GM21381 (cell line): ENCODE data around the gene DMC1.
A peak's percentile ranks its signal among the peaks of the same experiment; 100 is the strongest.
"Not testable (repeated sequence)": the region's sequence is repeated elsewhere in the genome, so short reads cannot be mapped to it uniquely, and the experiment has no call there.

ENCODE experiments used
- ATAC-seq: cut with Tn5 transposase; IDR thresholded peaks from one replicate; pipeline ENCODE4 v1.9.1; 2021; ENCODE audit warnings: mild to moderate bottlenecking, moderate library complexity; ENCODE audit not compliant: unreplicated experiment

Gene DMC1, protein sequence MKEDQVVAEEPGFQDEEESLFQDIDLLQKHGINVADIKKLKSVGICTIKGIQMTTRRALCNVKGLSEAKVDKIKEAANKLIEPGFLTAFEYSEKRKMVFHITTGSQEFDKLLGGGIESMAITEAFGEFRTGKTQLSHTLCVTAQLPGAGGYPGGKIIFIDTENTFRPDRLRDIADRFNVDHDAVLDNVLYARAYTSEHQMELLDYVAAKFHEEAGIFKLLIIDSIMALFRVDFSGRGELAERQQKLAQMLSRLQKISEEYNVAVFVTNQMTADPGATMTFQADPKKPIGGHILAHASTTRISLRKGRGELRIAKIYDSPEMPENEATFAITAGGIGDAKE

DNA sequence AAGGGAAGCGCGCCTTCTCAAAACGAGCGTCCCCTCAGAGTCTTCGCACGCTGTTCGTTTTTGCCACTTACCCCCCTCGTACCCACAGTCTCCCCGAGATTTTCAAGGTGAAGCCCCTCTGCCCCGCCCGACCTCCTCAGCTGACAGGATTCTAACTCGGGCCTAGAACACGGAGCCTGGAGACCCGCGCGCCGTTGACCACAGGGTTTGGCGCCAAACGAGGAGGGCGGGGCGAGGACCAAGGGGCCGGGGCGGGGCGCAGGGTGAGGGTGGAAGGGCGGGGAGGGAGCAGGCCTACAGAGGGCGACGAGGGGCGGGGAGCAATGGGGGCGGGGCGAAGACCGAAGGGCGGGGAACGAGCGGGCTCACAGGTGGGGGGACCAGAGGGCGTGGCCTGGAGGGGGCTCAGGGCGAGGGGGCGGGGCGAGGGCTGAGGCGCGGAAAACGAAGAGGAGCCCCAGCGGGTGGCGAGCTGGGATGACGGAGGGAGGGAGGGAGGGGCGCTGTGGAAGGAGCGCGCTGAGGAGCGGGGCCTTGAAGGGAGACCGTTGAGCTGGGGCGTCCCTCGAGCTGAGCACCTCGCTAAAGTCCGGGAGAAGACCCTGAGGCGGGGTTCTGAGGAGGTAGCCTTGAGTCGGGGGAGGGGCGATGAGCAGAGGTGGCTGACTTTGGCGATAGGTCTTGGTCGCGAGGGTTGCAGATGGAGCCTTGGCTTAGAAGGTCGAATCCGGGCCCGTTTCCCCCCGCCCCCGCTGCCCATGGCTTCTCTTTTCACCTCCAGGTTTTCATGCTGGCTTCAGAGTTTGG lies at the start of gene DMC1:
Gene DMC1 (minus strand): TSS at position 212 of the 807 bp plus-strand sequence. CDS start 1,927 bp downstream, outside the sequence.
- peak; percentile 55 for ATAC-seq

DNA sequence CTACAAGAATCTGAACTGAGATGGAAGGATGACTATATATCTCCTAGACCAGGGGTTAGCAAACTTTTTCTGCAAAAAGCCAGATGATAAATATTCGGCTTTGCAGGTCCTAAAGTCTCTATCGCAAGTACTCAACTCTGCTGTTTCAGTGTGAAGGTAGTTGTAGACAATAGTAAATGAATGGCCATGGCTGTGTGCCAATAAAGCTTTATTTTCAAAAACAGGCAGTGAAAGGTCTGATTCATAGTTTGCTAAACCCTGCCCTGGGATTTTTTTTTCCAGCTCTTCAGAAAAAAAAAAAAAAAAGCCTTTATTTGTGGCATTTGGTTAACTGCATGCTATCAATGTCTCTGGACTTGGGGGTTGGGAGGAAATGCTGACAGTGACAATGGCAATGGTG lies 48.7 kb upstream of the DMC1 start:
- ATAC-seq, result no peak

DNA sequence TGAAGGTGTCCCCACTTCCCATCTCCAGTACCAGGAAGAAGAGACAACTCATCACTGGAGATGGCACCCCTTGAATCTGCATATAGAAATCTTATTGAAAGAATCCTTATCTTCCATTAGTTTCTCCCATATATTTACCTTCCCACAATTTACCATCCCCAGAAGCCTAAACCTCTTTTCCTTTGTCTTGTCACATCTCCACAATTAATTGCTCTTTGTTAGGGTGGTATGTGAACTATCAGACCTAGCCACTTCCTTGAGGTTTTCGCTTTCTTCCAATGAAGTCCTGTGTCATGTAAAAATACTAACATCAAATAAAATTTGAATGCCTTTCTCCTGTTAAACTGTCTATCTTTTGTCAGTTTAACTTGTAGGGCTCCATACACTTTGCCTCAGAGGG lies 48.3 kb upstream of the DMC1 start:
- no peak for ATAC-seq

DNA sequence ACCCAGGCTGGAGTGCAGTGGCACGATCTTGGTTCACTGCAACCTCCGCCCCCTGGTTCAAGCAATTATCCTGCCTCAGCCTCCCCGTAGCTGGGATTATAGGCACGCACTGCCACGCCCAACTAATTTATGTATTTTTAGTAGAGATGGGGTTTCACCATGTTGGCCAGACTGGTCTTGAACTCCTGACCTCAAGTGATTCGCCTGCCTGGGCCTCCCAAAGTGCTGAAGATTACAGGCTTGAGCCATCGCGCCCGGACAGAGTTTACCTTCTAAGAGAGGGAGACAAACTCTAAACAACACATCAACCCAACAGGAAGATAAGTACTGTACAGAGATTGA lies 45.1 kb upstream of the DMC1 start:
- not testable (repeated sequence) for ATAC-seq

DNA sequence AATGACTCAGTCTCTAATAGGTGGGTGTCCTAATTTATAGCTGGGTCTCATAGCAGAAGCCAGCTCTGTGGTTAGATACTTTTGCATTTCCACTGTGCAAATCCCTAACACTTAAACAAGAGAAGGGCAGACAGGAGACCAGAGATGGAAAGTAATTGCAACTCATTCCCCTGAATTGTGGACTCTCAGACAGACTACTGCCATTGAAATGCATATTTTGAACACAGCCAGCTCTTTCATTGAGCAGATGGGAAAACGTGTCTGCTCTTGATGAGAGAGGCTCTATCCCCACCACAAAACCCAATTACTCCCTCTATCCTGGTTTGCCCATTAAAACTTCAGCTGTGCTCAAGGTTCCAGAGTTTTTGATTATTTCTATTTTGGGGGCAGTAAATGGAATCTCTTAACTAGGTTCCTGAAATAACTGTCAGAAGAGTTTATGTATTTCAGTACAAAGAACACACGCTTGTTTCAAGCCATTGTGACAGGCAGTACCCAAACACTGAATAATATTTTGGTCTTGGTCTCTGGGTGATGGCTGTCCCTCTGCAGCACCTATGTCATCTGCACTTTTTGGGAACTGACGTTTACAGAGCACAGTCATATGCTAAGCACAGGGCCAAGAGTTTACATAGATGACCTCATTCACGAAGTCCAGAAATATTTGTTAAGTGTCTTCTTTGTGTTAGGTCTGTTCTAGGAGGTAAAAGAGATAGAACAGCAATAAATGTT lies 44.5 kb upstream of the DMC1 start:
- no peak for ATAC-seq

DNA sequence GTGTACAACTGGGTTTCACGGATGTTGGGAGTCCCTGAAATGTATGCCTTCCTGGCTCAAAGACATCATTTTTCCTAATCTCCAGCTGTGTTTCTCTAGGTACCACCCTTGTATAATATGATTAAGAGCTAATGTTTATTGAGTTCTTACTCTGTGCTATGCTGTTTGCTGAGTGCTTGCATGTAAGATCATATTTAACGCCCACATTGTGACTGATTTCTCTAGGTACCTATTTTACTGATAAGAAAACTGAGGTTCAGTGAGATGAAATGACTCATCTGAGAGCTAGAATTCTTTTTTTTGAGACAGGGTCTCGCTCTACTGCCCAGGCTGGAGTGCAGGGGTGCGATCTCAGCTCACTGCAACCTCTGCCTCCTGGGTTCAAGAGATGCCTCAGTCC lies 43.6 kb upstream of the DMC1 start:
- ATAC-seq, result no peak

DNA sequence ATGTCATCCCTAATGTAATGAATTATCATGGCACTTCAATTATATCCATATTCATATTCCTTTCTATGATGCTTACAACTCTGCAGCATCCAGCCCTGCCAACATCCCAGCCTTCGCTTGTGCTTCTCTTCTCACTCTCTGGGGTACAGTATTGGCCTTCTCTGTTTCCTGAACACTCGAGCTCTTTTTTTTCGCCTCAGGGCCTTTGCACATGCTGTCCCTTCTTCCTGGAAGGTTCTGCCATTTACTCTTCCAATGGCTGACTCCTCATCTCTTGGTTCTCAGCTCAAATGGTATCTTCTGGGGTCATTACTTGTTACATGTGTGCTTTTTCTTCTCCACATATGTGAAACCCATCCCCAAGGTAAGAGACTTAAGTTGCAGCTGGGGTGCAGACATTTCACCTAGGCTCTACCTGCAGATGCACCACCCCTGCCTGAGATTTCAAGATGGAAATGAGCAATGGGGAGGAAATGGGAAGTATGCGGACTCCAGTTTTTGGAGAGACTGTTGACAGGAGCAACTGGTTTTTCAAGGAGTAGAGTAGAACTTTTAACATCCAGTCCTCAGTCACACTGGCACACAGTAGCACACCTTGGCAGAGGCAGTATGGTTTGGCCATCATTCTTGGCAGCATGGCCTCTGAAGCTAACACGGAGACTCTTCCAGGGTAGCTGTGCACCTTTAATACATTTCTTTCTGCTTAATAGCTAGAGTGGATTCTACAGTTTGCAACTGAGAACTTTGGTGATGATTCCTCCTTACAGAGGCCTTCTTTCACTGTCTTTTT lies 42.4 kb upstream of the DMC1 start:
- ATAC-seq, result no peak

DNA sequence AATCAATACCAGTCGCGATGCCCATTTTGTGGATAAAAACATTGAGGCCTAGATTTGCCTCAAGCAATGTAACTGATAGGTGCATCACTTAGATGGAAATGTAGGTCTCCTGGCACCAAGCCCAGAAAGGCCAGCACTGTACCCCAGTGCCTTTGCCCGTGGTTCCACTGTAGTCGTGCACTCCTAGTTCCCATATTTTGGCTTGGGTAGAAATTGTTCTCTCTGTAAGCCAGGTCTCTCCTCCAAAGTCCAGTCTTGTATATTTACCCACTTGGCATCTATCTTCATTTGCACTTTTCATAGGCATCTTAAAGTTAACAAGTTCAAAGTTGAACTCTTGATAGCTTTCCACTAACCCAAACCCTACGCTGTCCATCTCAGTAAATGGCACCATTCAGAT lies 41.6 kb upstream of the DMC1 start:
- ATAC-seq, result no peak

DNA sequence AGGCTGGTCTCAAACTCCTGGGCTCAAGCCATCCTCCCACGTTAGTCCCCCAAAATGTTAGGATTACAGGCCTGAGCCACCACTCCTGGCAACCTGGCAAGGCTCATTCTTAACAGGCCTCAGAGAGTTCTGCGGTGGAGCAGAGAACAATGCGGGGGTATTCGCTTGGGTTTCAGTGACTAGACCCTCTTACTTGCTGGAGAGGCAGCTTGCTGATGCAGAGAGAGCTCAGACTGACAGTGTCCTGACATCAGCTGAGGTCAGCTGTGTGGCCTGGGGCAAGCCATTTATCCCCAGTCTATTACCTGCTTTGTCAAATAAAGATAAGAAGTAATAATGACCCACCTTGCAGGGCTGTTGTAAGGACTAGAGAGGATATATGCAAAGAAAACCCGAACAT lies 40.3 kb upstream of the DMC1 start:
- no peak for ATAC-seq

DNA sequence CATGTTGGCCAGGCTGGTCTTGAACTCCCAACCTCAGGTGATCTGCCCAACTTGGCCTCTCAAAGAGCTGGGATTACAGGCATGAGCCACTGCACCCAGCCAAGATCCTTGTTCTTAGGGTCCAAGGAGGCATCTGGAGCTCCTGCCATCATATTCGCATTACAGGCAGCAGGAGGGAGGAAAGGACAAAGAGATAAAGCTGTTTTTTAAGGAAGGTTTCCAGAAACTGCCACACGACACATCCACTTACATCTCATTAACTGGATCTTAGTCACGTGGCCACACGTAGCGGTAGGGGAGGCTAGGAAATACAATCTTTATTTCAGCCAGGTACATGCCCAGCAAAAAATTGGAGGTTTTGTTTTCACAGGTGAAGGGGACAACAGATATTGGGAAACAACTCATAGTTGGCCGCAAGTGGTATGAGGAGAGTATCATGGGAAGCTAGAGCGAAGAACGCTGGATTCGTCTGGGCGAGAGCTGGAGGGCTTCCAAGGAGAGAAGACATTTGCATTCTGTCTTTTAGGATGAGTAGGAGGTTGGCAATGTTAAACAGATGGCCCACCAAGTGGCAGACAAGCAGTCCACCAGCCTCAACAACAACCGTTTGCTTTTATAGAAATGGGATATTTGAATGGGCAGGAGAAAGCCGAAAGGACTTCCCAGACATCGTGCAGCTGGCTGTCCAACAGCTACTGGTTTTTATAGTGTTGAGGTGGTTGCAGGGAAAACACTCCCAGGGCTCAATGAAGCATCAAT lies 39.2 kb upstream of the DMC1 start:
- ATAC-seq, result no peak

DNA sequence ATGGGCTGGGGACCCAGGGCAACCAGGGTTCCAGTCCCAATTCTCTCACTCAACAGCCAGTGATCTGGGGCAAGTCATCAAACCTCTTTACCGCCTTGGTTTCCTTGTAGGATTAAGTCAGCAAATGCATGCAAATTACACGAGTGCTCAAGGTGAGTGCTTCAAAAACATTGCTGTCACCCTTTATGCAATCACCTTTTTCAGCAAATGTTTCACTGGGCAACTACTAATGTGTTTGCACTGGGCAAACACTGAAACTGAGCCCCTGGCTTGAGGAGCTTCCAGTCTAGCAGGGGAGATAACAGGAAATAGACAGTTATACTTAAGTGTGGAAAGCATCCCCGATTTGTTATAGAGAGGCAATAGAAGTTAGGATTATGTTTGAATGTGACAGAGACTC lies 37.7 kb upstream of the DMC1 start:
- ATAC-seq, result no peak

DNA sequence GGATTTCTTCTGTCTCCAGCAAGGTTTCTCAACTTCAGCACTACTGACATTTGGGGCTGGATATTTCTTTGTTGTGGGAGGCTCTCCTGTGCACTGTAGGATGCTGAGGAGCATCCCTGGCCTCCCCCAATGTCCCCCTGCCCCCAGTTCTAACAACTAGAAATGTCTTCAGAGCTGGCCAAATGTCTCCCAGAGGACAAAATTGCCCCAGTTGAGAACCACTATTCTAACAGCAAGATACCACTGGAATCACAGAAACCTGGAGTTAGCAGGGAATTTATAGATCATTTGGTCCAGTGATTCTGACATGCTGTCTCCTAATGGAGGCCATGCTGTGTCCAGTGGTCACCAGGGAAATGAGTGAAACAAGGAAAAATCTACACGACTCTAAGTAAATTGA lies 32.2 kb upstream of the DMC1 start:
- ATAC-seq, result no peak

DNA sequence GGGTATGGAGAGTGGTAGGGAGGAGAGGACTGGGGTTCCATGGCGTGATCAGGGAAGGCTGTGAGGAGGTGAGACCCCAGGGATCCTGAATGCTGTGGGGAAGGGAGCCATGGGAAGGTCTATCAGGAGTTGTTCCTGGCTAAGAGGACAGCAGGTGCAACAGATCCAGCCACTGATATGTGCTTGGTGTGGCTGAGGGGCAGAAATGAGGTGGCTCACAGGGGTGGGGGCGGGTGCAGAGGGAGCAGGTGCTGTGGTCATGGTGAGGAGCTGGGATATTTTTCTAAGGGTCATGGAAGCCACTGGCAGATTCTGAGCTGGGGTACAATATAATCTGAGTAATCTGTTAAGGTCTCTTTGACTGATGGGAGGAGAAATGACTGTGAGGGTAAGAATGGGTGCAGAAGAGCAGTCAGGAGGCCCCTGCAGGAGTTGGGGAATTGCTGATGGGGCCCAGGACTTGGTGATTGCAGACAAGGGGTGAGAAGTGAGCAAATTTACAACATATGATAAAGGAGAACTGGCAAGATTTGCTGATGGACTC lies 31.3 kb upstream of the DMC1 start:
- no peak for ATAC-seq

DNA sequence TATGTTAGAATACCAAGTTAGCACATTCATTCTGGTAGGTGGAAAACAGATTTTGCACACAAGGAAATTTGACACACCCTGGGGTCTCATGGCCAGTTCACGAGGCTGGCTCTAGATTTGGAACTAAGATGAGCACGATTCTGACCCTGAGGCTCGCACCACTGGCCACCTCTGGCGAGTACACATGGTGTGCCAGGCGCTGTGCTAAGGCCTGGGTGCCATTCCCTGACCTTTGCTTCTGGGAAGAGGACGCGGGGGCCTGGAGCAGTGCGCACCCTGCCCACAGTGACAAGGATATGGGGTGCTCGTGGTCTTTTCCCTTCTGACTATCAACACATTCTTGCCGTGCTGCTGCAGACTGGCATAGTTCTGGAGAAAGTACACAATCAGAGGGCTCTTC lies 29.5 kb upstream of the DMC1 start:
- ATAC-seq, result no peak

DNA sequence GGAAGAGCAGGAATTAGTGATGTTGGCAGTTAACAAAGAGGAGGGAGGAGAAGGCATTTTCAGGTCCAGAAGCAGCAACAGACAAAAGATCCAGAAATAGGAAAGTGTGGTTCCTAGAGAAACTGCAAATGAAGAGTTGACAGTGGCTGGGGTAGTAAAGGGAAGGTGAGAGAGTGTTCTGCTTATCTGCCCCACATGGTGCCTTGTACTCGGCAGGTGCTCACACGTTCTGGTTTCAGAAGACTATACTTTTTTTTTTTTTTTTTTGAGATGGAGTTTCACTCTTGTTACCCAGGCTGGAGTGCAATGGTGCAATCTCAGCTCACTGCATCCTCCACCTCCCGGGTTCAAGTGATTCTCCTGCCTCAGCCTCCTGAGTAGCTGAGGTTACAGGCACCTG lies 12.9 kb upstream of the DMC1 start:
- not testable (repeated sequence) for ATAC-seq

DNA sequence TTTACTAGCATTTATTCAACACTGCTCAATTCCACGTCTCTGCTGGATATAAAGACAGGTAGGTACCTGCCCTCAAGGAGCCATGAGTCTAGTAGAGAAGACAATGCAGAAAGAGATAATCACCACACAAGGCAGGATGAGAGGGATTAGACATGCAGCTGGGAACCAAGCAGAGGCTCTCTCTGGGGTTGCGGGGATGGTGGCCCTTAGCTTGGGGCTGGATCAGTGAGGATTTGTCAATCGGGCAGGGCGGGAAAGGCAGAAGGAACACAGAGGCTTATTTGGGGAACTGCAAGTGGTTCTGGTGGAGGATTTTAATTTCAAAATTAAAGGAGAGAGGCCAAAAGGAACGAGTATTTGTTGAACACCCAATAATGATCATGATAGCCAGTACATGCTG lies 8.5 kb upstream of the DMC1 start:
- no peak for ATAC-seq

DNA sequence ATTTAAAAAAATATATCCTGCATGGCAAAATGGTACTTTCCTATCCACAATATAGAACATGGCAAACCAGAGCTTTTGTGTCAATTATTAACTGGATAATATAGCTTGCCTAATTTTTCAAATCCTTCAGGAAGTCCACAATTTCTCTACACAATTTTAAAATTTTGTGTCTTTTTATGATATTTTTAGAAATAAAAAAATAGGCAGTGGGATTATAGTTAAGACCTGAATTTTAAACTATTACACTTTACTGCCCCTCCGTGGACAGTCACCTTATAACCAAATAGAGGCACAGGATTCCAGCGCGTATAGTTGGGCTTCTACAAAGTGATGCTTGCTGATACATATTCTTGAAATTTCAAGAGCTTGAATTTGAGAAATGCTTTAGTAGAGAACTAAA lies 2.1 kb upstream of the DMC1 start:
- ATAC-seq, result no peak

DNA sequence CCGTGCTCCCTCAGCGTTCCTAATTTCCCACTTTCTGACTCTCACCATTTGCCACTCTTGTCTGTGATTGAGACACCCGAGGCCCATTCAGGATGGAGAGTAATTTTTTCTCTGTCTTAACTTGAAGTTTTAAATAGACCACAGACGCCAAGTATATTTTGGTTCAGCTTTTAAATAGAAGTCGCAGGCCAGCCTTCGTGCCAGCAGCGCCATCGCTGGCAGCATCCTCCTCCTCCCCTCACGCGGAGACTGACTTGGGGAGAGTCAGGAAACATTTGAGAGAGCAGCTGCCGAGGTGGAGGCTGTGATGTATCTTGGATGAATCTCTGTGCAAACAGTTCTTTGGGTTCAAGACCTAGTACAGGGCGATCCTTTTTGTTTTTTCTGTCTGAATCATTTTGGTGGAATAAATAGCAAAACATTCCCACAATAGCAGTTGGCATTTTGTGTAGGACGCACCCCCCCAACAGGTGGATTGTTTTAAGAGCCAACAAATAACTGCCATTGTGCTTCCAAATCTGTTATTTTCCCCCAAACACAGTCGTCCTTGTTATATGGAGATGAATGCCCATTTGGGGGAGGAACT lies 889 bp upstream of the DMC1 start:
- ATAC-seq, result peak; percentile 17

DNA sequence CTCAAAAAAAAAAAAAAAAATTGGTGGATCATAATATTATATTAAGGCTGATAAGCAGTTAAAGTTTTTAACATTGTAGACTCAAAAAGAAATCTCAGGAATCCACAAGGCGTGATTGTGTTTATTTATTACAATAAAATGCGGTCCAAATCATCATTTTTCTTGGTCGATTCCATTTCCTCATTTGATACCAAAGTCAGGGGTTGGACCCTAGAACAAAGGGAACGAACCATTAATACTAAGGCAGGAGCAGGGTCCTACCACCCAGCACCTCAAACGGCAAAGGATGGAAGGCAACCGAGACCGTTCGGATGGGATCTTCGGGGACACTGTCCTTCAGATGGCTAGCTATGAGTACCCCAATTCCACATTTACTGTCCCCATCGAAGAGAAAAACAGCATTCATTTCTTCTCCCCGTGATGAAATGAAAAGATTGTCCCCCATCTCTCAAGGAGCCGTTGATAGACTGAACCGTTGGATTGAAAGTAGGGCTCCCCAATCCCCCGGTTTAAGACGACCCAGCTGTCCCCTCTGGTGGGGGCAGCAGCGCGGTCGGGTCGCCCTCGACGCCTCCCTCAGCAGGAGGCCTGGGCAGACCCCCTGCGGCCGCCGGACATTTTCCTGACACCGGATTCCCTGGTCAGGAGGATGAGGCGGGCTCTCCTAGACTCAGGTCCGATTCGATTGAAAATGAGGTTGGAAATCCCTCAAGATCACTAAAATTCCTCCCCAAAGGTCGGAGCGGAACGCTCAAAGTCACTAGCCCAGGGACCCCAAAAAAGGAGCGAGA lies 607 bp downstream of the DMC1 start:
- ATAC-seq, result peak; percentile 8
